HCT116 (cell line): ENCODE measurements around the gene KRT74. TPM values are rescaled to one million over a fixed set of nuclear protein-coding genes. Genes with fewer than 3 reads are reported as not detected.

Source experiments
- ATAC-seq: fragments of 200-7000 bp; cut with Tn5 transposase; 2 replicates; pipeline ENCODE4 v1.9.1; 2020; ENCODE audit warnings: mild to moderate bottlenecking, moderate library complexity
- BruUV-seq: library from RNA; stranded (reverse); fragments of 400-500 nt; replicated peaks from 2 replicates; lab custom pipeline; 2021; lab: Mats Ljungman, UMichigan
- CTCF ChIA-PET: fragments of 300-600 bp; sonication (Branson Sonifier 250); formaldehyde crosslinking; loops from one replicate; lab custom pipeline; 2021; ENCODE audit warnings: antibody characterized with exemption; lab: Charles Lee
- POLR2A ChIA-PET: fragments of 300-600, 350-600 bp; sonication (Branson Sonifier 250); formaldehyde crosslinking; loops from one replicate; lab custom pipeline; 2021; ENCODE audit warnings: antibody characterized with exemption; lab: Charles Lee
- RAD21 ChIA-PET, 2 experiments: fragments of 300-600 bp; sonication (Branson Sonifier 250); formaldehyde crosslinking; loops; one replicate each; lab custom pipeline; 2023; ENCODE audit warnings: low total read pairs in 2 of 2; ENCODE audit not compliant: uncharacterized antibody in 2 of 2, unreplicated experiment in 2 of 2, low non-redundant PET in 1 of 2; lab: Charles Lee
- DNase-seq: peaks from one replicate; pipeline ENCODE4 v3.0.0-alpha.2; 2010; ENCODE audit warnings: low read depth, low spot score
- H2AFZ ChIP-seq: fragments of 200-600 bp; shearing (Covaris generic), sonication (generic); 2 replicates; pipeline ENCODE4 v1.6.1; 2017; ENCODE audit warnings: low read depth, mixed run types, mixed read lengths, antibody characterized with exemption, low read length; ENCODE audit not compliant: poor library complexity, severe bottlenecking
- H3K27ac ChIP-seq: 2 replicates; pipeline ENCODE4 v1.5.1; 2012; ENCODE audit warnings: low read depth, low read length
- H3K27me3 ChIP-seq: fragments of 200-600 bp; sonication (generic); 2 replicates; pipeline ENCODE4 v1.6.1; 2016; ENCODE audit warnings: mixed run types, low read length, mixed read lengths; ENCODE audit not compliant: insufficient read depth
- H3K36me3 ChIP-seq, 2 experiments: fragments of 200-500 bp in 1 of 2; fragments of 200-600 bp in 1 of 2; sonication (Bioruptor generic) in 1 of 2; sonication (generic) in 1 of 2; 2 replicates each; pipeline versions ENCODE4 v1.5.1 to v1.6.1; 2014 to 2016; ENCODE audit warnings: low read length in 2 of 2, inconsistent platforms in 1 of 2, mixed read lengths in 1 of 2, mixed run types in 1 of 2; ENCODE audit not compliant: insufficient read depth in 2 of 2, control insufficient read depth in 1 of 2
- H3K4me1 ChIP-seq, 2 experiments: fragments of 200-600 bp in 1 of 2; sonication (generic) in 1 of 2; 2 replicates each; pipeline versions ENCODE4 v1.5.1 to v1.6.1; 2012 to 2017; ENCODE audit warnings: low read length in 2 of 2, inconsistent platforms in 1 of 2, mild to moderate bottlenecking in 1 of 2, mixed read lengths in 1 of 2, mixed run types in 1 of 2, moderate library complexity in 1 of 2; ENCODE audit not compliant: insufficient read depth in 2 of 2, control insufficient read depth in 1 of 2
- H3K4me2 ChIP-seq: fragments of 200-600 bp; sonication (generic); 2 replicates; pipeline ENCODE4 v1.6.1; 2017; ENCODE audit warnings: mixed run types, low read length, mixed read lengths
- H3K4me3 ChIP-seq, 2 experiments: fragments of 200-600 bp in 1 of 2; sonication (generic) in 1 of 2; replicated peaks in 1 of 2; 2 replicates each; pipeline ENCODE4 v1.5.1; 2011 to 2016; ENCODE audit warnings: low read length in 2 of 2, control low read depth in 1 of 2, low read depth in 1 of 2, mild to moderate bottlenecking in 1 of 2, mixed read lengths in 1 of 2, mixed run types in 1 of 2
- H3K79me2 ChIP-seq: fragments of 200-600 bp; sonication (generic); 2 replicates; pipeline ENCODE4 v1.6.1; 2017; ENCODE audit warnings: mild to moderate bottlenecking, mixed run types, low read length, moderate library complexity, mixed read lengths; ENCODE audit not compliant: insufficient read depth
- H3K9ac ChIP-seq: fragments of 200-600 bp; sonication (generic); 2 replicates; pipeline ENCODE4 v1.6.1; 2016; ENCODE audit warnings: low read length, mixed read lengths
- H3K9me2 ChIP-seq: fragments of 200-600 bp; sonication (generic), shearing (Covaris generic); 2 replicates; pipeline ENCODE4 v1.6.1; 2017; ENCODE audit warnings: mixed run types, mild to moderate bottlenecking, moderate library complexity; ENCODE audit not compliant: insufficient read depth
- H3K9me3 ChIP-seq, 2 experiments: fragments of 200-500 bp in 1 of 2; fragments of 200-600 bp in 1 of 2; sonication (Bioruptor generic) in 1 of 2; sonication (generic) in 1 of 2; 2 replicates each; pipeline ENCODE4 v1.6.1; 2014 to 2017; ENCODE audit warnings: low read length in 2 of 2, mixed read lengths in 2 of 2, inconsistent platforms in 1 of 2, low read depth in 1 of 2, mild to moderate bottlenecking in 1 of 2, mixed run types in 1 of 2, moderate library complexity in 1 of 2; ENCODE audit not compliant: control insufficient read depth in 1 of 2, insufficient read depth in 1 of 2
- H4K20me1 ChIP-seq: fragments of 200-600 bp; sonication (generic), shearing (Covaris generic); 2 replicates; pipeline ENCODE4 v1.6.1; 2017; ENCODE audit warnings: mixed run types, mild to moderate bottlenecking, moderate library complexity; ENCODE audit not compliant: insufficient read depth
- CBX3 ChIP-seq: IDR thresholded peaks from 2 replicates; pipeline ENCODE4 v1.6.1; 2012; ENCODE audit warnings: low read depth
- EGR1 ChIP-seq: IDR thresholded peaks from 2 replicates; pipeline ENCODE4 v1.6.1; 2012; ENCODE audit warnings: low read depth
- EZH2 ChIP-seq: fragments of 200-600 bp; sonication (generic); IDR thresholded peaks from 2 replicates; pipeline ENCODE4 v1.6.1; 2017; ENCODE audit warnings: antibody characterized with exemption, mixed run types
- FOSL1 ChIP-seq: IDR thresholded peaks from 2 replicates; pipeline ENCODE4 v1.6.1; 2012; ENCODE audit warnings: low read depth
- JUND ChIP-seq: IDR thresholded peaks from 2 replicates; pipeline ENCODE4 v1.6.1; 2012
- POLR2AphosphoS5 ChIP-seq: IDR thresholded peaks from 2 replicates; pipeline ENCODE4 v1.6.1; 2011; ENCODE audit warnings: mild to moderate bottlenecking, low read depth, low read length, moderate library complexity
- RAD21 ChIP-seq: IDR thresholded peaks from 2 replicates; pipeline ENCODE4 v1.6.1; 2012; ENCODE audit warnings: low read depth, mild to moderate bottlenecking
- SIN3A ChIP-seq: IDR thresholded peaks from 2 replicates; pipeline ENCODE4 v1.6.1; 2012; ENCODE audit warnings: low read depth
- SP1 ChIP-seq: IDR thresholded peaks from 2 replicates; pipeline ENCODE4 v1.6.1; 2012; ENCODE audit warnings: low read depth
- SRF ChIP-seq: IDR thresholded peaks from 2 replicates; pipeline ENCODE4 v1.6.1; 2012; ENCODE audit warnings: low read depth
- YY1 ChIP-seq: IDR thresholded peaks from 2 replicates; pipeline ENCODE4 v1.6.1; 2011; ENCODE audit warnings: low read length, low read depth, moderate library complexity, mild to moderate bottlenecking; ENCODE audit not compliant: insufficient replicate concordance; ENCODE audit errors: extremely low read depth
- ZFX ChIP-seq: fragments of 450-650 bp; IDR thresholded peaks from 2 replicates; pipeline ENCODE4 v1.6.1; 2017
- intact Hi-C: fragments of 100-400 bp; cut with micrococcal nuclease; formaldehyde crosslinking; loops from 2 replicates; pipeline ENCODE4 v1.10.0; 2022
- total RNA-seq: library from RNA; stranded (reverse); gene quantifications from one replicate; pipeline ENCODE4 v1.2.1, GENCODE V29; 2021; ENCODE audit not compliant: unreplicated experiment
- TF ChIP-seq, protein P1 (sequence below), 3 experiments: fragments of 200-600 bp in 1 of 3; sonication (generic) in 1 of 3; IDR thresholded peaks in 2 of 3; conservative IDR thresholded peaks in 1 of 3; 2 replicates each; pipeline ENCODE4 v1.5.1; 2012 to 2017; ENCODE audit warnings: low read depth in 2 of 3, low read length in 2 of 3, antibody characterized with exemption in 1 of 3, borderline replicate concordance in 1 of 3, control low read depth in 1 of 3, mild to moderate bottlenecking in 1 of 3, mixed read lengths in 1 of 3, mixed run types in 1 of 3, moderate library complexity in 1 of 3; ENCODE audit not compliant: insufficient read depth in 1 of 3
- TF ChIP-seq, protein P2 (sequence below): IDR thresholded peaks from 2 replicates; pipeline ENCODE4 v1.6.1; 2012

Gene KRT74
- total RNA-seq, 1 experiment from 2014 or later, result not detected

DNA sequence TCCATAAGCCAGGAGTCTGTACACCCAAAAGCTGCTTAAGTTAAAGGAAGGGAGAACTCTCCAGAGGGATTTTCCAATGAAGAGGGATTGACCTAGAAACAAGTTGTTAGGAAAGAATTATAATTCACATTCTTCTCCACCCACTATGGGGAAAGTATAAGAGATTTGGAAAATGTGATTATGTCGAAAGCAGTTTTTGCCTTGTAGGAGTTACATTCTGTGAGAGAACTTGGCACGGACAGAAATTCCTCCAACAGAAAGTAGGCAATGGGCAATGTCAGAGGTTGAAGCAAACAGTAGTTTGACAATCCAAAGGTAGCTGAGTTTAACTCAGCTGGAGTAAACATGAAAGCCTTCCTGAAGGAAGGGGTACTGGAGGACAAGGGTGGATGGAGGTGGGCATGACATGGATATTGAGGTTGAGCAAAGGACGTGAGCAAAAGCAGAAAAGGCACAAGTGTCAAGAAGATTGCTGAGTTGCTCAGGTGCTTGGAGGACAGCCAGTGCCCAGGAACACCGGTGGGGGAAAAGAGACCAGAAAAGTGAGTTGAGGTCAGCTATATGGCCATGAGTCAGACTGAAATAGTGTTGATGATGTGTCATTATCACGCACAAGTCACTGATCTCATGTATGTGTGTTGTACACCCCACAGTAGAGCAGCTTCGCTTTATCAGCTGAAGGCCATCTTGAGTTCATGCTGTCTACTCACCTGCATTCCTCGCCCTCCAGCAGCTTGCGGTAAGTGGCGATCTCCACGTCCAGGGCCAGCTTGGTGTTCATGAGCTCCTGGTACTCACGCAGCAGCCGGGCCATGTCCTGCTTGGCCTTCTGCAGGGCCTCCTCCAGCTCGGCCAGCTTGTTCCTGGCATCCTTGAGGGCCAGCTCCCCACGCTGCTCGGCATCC is 57.5 kb downstream of the KRT74 start:
- H3K9me2 ChIP-seq, result no peaks in the 10 kb centered on the region
- TF ChIP-seq EZH2, result no peak
- TF ChIP-seq CBX3, result no peak
- TF ChIP-seq JUND, result no peak
- TF ChIP-seq SRF, result no peak
- no peak for TF ChIP-seq SP1
- TF ChIP-seq POLR2AphosphoS5, result no peak
- TF ChIP-seq SIN3A, result no peak
- TF ChIP-seq FOSL1, result no peak
- TF ChIP-seq YY1, result no peak
- TF ChIP-seq, protein P1, sequence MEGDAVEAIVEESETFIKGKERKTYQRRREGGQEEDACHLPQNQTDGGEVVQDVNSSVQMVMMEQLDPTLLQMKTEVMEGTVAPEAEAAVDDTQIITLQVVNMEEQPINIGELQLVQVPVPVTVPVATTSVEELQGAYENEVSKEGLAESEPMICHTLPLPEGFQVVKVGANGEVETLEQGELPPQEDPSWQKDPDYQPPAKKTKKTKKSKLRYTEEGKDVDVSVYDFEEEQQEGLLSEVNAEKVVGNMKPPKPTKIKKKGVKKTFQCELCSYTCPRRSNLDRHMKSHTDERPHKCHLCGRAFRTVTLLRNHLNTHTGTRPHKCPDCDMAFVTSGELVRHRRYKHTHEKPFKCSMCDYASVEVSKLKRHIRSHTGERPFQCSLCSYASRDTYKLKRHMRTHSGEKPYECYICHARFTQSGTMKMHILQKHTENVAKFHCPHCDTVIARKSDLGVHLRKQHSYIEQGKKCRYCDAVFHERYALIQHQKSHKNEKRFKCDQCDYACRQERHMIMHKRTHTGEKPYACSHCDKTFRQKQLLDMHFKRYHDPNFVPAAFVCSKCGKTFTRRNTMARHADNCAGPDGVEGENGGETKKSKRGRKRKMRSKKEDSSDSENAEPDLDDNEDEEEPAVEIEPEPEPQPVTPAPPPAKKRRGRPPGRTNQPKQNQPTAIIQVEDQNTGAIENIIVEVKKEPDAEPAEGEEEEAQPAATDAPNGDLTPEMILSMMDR (IDR thresholded peaks at IDR 0.05 in 2 of 3, conservative IDR thresholded peaks at IDR 0.05 in 1 of 3; ENCODE audit: borderline replicate concordance in 1 of 3, insufficient read depth in 1 of 3, low read depth in 2 of 3, low read length in 2 of 3), result no peak
- TF ChIP-seq, protein P2, sequence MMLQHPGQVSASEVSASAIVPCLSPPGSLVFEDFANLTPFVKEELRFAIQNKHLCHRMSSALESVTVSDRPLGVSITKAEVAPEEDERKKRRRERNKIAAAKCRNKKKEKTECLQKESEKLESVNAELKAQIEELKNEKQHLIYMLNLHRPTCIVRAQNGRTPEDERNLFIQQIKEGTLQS, result no peak
- no peak for TF ChIP-seq EGR1
- no peak for TF ChIP-seq RAD21
- no peak for TF ChIP-seq ZFX
- H4K20me1 ChIP-seq, result no peaks in the 10 kb centered on the region
- H3K79me2 ChIP-seq, result no peaks in the 10 kb centered on the region
- H3K4me3 ChIP-seq, result no peak overlapping the region
- H3K4me1 ChIP-seq, result peaks cover 6 to 24% of the 10 kb centered on the region in 2 experiments
- peak overlapping the region; percentile 7; the same call in 1 of the 2 replicates for H3K4me2 ChIP-seq
- ChIA-PET POLR2A (no interaction called here), RAD21 (interaction anchor here in 1 of 2 experiments (0.6 kb wide), 1 partner anchor 671 kb away, joined by 4 read pairs; no protein-coding TSS in a partner anchor), CTCF (interaction anchor here (0.6 to 1.2 kb wide), 4 partner anchors 9 to 469 kb away, joined by 3 to 4 read pairs (median 3); no protein-coding TSS in a partner anchor)
- no peak overlapping the region for H3K9ac ChIP-seq
- no peaks in the 10 kb centered on the region for H3K9me3 ChIP-seq
- BruUV-seq, result no TSS peak
- no peaks in the 10 kb centered on the region for H3K27me3 ChIP-seq
- H3K36me3 ChIP-seq, result no peaks in the 10 kb centered on the region
- ATAC-seq, result no peak
- no peak overlapping the region for H3K27ac ChIP-seq
- no peak overlapping the region for H2AFZ ChIP-seq
- intact Hi-C loops, result no loop called here
- no peak for DNase-seq

Other genes with a start within 250 kb of the KRT74 start
- gene KRT85, start 206.4 kb downstream of the KRT74 start, total RNA-seq, result not detected
- gene KRT84, start 188.2 kb downstream of the KRT74 start, total RNA-seq, result not detected
- not detected for gene KRT82, start 167.5 kb downstream of the KRT74 start, total RNA-seq
- gene KRT75, start 139.5 kb downstream of the KRT74 start, total RNA-seq, result not detected
- not detected for gene KRT6B, start 121.7 kb downstream of the KRT74 start, total RNA-seq
- gene KRT6C, start 100.0 kb downstream of the KRT74 start, total RNA-seq, result not detected
- 0.66 TPM for gene KRT6A, start 80.6 kb downstream of the KRT74 start, total RNA-seq
- gene KRT5, start 53.4 kb downstream of the KRT74 start, total RNA-seq, result 0.44 TPM
- not detected for gene KRT71, start 20.7 kb downstream of the KRT74 start, total RNA-seq
- 0.17 TPM for gene KRT72, start 27.6 kb upstream of the KRT74 start, total RNA-seq
- not detected for gene KRT73, start 44.7 kb upstream of the KRT74 start, total RNA-seq
- not detected for gene KRT2, start 78.4 kb upstream of the KRT74 start, total RNA-seq
- 0.20 TPM for gene KRT1, start 106.6 kb upstream of the KRT74 start, total RNA-seq
- gene KRT77, start 129.7 kb upstream of the KRT74 start, total RNA-seq, result not detected
- not detected for gene KRT76, start 203.5 kb upstream of the KRT74 start, total RNA-seq
- gene KRT3, start 222.3 kb upstream of the KRT74 start, total RNA-seq, result not detected
- gene KRT4, start 240.3 kb upstream of the KRT74 start, total RNA-seq, result not detected